Renal cortex interstitium (tissue), 11 donors: Measurements from ENCODE around the gene LARP6. TPM values are rescaled to one million over a fixed set of nuclear protein-coding genes. Genes with fewer than 3 reads are reported as not detected.
"Not testable (repeated sequence)": the region's sequence is repeated elsewhere in the genome, so short reads cannot be mapped to it uniquely, and the experiment has no call there.

ENCODE experiments used
- DNase-seq, 11 donors: peaks; one replicate each; pipeline ENCODE4 v3.0.0-alpha.2; 2013; ENCODE audit warnings: low read depth in 9 of 11, low spot score in 4 of 11; ENCODE audit errors: extremely low read depth in 1 of 11
- polyA plus RNA-seq, 3 donors: library from polyadenylated mRNA; unstranded; fragments of 120-200 nt; gene quantifications; one replicate each; pipeline ENCODE4 v1.2.1, GENCODE V29; 2013; ENCODE audit not compliant: insufficient read length in 3 of 3

Gene LARP6
- polyA plus RNA-seq, 3 donors = 12.8 to 16.0 (median 13.8) TPM

DNA sequence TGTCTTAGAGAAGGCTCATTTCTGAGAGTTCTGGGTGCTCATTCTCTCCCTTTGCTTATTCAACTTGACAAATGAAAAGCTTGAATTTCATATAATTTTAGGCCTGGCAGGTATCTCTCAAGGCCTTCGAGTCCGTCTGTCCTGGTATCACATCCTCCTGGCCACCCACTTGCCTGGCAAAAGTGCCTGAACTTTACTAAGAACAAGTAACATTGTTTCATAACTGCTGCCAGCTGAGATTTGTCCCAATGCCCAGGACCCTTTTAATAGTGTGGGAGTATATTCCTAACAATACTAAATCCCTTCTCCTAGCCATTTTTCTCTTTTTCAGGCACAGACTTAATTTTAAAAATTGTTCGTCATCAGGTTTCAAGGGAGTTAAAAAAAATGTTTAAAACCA is 18.1 kb downstream of the LARP6 start:
- no peak for DNase-seq

DNA sequence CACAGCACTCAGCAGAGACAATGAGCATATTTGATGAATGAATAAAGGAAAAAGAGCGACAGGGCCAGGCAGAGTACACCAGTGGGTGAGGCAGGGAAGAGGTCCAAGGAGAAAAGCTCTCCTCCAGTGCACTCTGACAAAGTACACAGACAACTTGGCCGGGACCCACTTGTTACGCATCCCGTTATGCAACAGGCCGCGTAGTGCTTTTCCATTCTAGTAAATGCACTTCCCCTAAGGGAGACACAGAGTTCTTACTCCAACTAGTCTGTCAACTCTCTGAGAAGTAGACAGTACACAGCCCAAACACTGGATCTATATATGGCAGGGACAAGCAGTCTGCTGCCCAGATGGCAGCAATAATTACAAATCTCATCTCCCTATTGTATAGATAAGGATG is 18.5 kb downstream of the LARP6 start:
- DNase-seq = no peak

DNA sequence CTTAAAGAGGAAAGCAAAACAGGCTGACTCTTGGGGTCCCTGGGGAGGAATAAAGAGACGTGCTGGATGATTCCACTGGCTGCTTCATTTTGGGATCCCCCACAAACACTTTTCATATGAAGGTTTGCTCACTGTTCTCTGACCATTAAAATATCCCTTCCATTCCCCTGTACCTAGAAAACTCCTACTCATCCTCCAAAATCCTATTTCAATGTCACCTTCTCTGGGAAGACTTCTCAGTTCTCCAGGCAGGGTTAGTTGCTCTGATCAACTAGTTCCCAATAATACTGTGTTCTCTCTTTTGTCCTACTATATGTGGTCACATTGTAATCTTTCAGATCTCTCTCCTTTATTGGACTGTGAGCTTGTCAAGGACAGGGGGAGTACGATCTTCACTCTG is 19.0 kb downstream of the LARP6 start:
- no peak for DNase-seq

DNA sequence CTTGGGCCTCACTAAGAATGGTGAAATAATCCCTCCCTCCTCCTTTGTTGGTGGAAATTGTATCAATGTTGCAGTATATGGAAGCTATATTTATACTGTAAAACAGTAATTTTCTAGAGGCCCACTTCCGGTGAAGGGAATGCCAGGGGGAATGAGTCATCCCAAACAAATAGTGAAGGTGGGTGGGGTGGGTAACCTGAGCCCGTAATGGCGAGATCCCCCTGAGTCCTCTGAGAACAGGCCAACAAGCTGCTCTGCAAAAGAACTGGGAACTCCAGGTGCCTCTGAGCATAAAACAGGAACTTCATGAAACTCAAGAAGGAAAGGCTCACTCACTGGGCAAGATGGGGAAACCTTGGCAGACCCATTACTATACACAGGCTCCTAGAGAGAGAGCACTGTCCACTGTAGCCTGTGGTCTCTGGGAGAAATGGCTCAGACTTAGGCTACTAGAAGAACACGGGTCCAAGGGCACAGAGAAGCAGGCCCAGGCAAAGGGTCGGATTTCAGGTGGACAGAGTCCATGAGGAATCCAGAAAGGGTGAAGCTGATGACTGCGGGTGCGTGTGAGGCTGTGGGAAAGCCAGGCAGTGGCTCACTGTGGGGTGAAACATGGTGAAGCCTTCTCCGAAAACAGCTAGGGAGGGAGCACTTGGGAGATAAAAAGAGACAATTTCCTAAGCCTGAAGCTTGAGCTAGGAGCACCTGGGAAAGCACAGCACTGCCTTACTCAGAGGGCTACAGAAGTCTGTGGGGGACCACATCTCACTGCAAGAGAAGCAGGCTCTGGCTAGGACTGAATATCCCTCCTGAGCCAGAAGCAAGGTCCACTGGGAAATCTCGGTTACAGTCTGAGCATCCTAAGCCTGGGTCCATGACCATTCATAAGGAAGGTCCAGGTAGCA is 19.8 kb downstream of the LARP6 start:
- DNase-seq = no peak

DNA sequence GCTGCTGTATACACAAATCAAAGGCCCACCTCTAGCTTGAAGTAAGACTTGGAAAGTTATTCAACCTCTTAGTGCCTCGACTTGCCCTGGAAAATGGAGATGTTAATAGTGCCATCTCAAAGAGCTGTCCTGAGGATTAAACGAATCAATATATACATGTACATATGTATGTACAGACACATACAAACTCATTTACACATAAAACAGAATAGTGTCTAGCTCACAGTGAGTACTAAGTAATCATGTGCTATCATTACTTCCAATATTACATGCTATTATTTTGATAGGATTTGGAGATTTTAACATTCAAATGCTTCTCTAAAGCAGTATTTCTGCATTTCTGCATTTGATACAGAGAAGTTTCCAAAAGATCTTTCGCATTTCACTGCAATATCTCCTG is 20.5 kb downstream of the LARP6 start:
- no peak for DNase-seq

- no peak for DNase-seq
These were observed 21.8 kb downstream of the LARP6 start for GRCh38 chr15:70832176-70832575.

DNA sequence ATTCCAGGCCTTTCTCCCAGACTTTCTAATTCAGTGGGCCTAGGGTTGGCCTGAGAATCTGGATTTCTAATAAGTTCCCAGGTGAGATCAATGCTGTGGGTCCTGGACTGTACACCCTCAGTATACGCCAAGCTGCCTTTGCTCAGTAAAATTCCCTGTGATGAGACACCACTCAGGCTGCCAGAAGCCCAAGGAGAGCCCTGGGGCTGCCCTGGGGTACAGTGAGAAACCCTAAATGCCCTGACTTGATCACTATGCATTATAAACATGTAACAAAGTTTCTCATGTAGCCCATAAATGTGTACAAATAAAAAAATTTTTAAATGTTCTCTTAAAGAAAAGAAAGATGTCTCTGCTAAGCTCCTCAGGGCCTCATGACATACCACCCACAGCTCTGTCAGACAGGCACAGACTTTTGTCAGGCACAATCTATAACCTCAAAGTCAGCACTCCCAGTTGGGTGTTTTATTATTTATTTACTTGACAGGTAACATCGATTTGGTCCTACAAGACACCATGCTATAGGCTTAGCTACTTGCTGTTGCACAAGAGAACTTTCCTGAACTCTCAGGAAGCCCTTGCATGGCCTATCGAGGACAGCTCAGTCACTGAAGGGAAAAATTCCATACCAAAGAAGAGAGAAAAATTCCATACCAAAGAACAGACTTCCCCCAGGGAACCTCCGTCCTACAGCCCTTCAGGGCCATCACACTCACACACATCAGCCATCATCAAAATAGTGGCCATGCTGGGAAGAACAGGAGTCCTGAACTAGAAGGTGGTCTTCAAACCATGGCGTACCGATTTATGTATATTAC is 22.7 kb downstream of the LARP6 start:
- no peak for DNase-seq

DNA sequence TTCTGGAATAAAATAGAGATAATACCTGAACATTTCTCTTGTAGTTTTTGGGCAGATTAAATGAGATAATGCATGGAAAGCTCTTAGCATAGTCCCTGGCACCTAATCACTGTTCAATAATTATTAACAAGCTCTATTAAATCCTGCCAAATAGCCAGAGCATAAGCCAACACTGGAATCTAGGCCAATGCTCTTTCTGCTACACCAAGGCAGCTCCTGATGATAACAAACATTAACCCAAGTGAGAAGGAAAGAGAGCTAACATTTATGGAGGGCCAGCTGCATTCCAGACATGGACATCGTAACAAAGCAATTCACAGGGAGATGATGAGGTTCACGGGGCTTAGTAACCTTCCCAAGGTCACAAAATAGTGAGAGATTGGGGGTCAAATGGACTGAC is 23.3 kb downstream of the LARP6 start:
- no peak for DNase-seq

GRCh38 chr15:70829371-70830166 is 24.4 kb downstream of the LARP6 start:
- no peak for DNase-seq

- DNase-seq = no peak
These were observed 26.2 kb downstream of the LARP6 start for GRCh38 chr15:70827721-70828120.

DNA sequence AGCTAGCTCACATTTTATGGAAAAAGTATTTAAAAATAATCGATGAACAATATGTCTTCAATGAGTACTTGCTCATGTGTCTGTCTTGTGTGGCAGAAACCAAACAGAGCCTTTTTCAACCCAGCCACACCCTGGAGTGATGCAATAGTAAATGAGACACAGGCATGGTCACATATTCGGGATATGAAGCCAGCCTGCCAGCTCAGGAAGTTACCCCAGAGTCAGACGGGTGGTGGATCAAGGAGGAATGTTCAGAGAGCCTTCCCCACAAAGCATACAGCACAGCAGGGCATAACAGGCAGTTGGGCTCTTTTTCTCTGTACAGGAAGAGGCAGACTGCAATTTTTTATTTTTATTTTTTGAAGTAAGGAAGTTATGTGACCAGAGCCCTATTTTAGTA is 27.3 kb downstream of the LARP6 start:
- DNase-seq = no peak

- no peak for DNase-seq
These were observed 28.1 kb downstream of the LARP6 start for GRCh38 chr15:70825841-70826240.

DNA sequence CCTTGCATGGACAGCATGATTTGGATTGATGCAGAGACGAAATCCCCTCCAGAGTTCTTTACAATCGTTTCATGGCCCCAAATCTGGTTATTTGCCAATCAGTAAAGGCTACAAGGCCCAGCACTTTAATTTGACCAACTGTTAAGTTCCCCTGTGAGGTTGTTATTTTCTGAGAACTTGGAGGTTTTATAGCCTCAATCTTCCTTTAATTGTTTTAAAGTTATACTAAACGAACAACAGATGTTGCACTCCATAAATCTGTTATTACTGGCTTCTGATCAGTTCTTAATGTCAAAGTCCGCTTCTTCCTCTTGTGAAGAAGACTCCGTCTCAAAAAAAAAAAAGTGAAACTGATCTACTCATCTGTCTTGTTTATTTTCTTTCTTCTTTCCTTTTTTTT is 30.8 kb downstream of the LARP6 start:
- DNase-seq = no peak

- DNase-seq = no peak
These were observed 33.7 kb downstream of the LARP6 start for GRCh38 chr15:70820214-70820613.

- no peak for DNase-seq
These were observed 35.4 kb downstream of the LARP6 start for GRCh38 chr15:70818580-70818979.

DNA sequence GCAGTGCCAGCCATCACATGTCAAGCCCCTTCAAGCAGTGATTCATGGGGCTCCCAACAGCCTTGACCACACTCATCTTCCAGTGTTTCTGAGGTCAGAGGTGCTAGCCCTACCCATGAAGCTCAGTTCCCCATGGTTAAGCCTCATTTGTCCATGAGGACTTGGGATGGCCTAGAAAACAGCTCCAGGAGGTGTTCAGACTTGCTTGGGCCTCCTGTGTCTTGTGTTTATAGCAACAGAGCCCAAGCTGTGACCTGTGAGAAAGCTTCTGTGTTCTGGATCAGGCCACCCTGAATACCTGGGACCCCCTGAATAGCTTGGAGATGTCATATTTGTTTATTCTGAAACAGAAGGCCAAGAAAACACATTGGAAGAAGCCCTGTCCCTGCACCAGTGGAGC is 36.7 kb downstream of the LARP6 start:
- no peak for DNase-seq

DNA sequence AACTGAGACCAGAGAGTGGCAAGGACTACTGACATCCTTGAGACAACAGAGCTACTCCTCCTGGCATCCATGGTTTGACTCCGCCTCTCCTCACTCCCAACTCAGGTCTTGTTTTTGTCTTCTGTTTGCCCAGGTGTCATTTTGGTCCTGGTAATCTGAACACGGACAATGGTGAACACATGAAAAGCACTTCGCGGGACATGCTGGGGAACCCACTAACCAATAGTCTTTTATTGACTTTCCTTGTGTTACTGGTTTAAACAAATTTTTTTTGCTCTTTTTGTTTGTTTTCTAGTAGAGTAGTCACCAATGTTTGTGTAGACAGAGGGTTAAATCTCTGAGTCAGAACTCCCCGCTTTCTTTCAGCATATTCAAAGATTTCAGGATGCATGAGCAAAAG is 38.4 kb downstream of the LARP6 start:
- no peak for DNase-seq

DNA sequence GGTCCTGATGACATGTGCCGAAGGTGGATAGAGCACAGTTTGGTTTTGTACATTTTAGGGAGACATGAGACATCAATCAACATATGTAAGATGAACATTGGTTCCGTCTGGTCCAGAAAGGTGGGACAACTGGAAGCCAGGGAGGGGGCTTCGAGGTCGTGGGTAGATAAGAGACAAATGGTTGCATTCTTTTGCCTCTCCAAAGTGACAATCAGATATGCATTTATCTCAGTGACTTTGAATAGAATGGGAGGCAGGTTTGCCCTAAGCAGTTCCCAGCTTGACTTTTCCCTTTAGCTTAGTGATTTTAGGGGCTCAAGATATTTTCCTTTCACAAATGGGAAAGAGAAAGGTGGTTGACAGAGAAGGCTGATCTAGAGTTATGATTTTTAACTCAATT is 38.9 kb downstream of the LARP6 start:
- DNase-seq = not testable (repeated sequence)

GRCh38 chr15:70812827-70813364 is 41.1 kb downstream of the LARP6 start:
- DNase-seq = no peak
